Mesothelial cell of epicardium (in vitro differentiated cells): ENCODE data around the gene DGKB. TPM values are rescaled to one million over a fixed set of nuclear protein-coding genes. Genes with fewer than 3 reads are reported as not detected.

ENCODE experiments used
- DNase-seq, 2 experiments: peaks; one replicate each; pipeline ENCODE4 v3.0.0; 2021; ENCODE audit warnings: low spot score in 2 of 2; ENCODE audit not compliant: unreplicated experiment in 2 of 2
- H3K27ac Mint-ChIP-seq: 2 replicates; pipeline ENCODE4 v1.8.0; 2021; ENCODE audit warnings: mixed read lengths
- H3K27me3 Mint-ChIP-seq: 2 replicates; pipeline ENCODE4 v1.8.0; 2021; ENCODE audit warnings: low read depth, mixed read lengths
- H3K36me3 Mint-ChIP-seq: 2 replicates; pipeline ENCODE4 v1.8.0; 2021; ENCODE audit warnings: mixed read lengths
- H3K4me1 Mint-ChIP-seq: 2 replicates; pipeline ENCODE4 v1.8.0; 2021; ENCODE audit warnings: mixed read lengths
- H3K4me3 Mint-ChIP-seq: 2 replicates; pipeline ENCODE4 v1.8.0; 2021; ENCODE audit warnings: mild to moderate bottlenecking, moderate library complexity, mixed read lengths
- H3K9me3 Mint-ChIP-seq: 2 replicates; pipeline ENCODE4 v1.8.0; 2021; ENCODE audit warnings: mixed read lengths
- total RNA-seq: library from RNA; stranded (reverse); gene quantifications from 3 replicates; pipeline ENCODE4 v1.2.1, GENCODE V29; 2021
- TF ChIP-seq, protein P1 (sequence below): fragments of 200-600 bp; sonication (generic); IDR thresholded peaks from one replicate; pipeline ENCODE4 v1.5.0; 2021; ENCODE audit warnings: antibody characterized with exemption; ENCODE audit not compliant: unreplicated experiment

The DGKB gene
- total RNA-seq, 1 donor from 2014 or later: 3.9 TPM

DNA sequence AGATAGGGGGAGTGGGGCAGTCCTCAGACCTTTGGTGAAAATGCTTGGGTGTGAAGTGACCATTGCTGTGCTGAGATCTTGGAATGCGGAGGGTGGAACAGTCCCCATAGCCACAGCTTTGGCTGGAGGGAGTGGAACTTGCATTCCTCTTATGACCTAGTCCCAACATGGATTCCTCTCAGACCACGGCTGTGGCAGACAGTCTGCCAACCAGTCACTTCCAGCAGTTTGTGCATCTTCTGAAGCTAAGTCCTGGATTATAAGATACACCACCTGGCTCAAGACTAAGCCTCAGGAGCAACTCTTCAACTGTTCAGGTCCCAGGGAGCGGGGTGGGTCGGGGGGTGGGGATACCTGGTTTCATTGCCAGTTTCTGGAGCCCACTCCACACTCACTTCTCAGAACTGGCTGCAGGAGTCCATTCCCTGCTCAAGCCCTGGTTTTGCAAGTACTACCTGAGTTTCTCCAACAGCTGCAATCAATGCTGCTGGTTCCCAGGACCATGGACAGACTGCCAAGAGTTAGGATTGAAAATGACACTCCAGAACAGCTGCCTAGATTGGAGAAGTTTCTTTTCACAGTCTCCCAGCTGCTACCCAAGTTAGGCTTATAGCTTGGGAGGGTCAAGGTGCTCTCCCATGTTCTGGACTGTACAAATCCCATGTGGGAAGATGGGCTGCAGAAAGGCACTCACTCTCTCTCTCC is 29.1 kb upstream of the DGKB start:
- TF ChIP-seq, protein P1, sequence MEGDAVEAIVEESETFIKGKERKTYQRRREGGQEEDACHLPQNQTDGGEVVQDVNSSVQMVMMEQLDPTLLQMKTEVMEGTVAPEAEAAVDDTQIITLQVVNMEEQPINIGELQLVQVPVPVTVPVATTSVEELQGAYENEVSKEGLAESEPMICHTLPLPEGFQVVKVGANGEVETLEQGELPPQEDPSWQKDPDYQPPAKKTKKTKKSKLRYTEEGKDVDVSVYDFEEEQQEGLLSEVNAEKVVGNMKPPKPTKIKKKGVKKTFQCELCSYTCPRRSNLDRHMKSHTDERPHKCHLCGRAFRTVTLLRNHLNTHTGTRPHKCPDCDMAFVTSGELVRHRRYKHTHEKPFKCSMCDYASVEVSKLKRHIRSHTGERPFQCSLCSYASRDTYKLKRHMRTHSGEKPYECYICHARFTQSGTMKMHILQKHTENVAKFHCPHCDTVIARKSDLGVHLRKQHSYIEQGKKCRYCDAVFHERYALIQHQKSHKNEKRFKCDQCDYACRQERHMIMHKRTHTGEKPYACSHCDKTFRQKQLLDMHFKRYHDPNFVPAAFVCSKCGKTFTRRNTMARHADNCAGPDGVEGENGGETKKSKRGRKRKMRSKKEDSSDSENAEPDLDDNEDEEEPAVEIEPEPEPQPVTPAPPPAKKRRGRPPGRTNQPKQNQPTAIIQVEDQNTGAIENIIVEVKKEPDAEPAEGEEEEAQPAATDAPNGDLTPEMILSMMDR: no peak
- Mint-ChIP-seq H3K4me1 (no peaks in the 10 kb centered on the region), H3K27me3 (peaks cover 11% of the 10 kb centered on the region), H3K27ac (no peak overlapping the region), H3K36me3 (no peaks in the 10 kb centered on the region), H3K4me3 (no peak overlapping the region), H3K9me3 (peaks cover 5% of the 10 kb centered on the region)
- no peak for DNase-seq

DNA sequence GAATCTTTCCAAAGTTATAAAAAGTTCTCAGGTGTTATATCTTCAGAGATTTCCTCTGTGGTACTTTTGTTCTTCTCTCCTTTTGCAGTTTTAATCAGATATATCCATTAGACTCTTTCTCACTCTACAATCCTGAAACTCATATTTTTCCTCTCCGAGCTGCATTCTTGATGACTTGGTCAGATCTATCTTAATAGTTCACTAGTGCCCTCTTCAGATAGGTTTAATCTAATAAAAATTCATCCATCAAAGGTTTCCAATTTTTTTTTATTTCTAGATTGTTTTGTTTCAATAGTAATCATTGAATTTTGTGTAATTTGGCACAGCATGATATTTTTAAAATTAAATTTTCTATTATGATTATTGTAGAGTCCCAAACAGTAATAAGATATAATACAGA is 21.8 kb upstream of the DGKB start:
- H3K4me3 Mint-ChIP-seq: no peak overlapping the region
- H3K36me3 Mint-ChIP-seq: no peaks in the 10 kb centered on the region
- no peak for DNase-seq
- H3K27me3 Mint-ChIP-seq: peaks cover 2% of the 10 kb centered on the region
- no peaks in the 10 kb centered on the region for H3K4me1 Mint-ChIP-seq
- H3K9me3 Mint-ChIP-seq: peaks cover 4% of the 10 kb centered on the region
- TF ChIP-seq, protein P1: no peak
- no peak overlapping the region for H3K27ac Mint-ChIP-seq

DNA sequence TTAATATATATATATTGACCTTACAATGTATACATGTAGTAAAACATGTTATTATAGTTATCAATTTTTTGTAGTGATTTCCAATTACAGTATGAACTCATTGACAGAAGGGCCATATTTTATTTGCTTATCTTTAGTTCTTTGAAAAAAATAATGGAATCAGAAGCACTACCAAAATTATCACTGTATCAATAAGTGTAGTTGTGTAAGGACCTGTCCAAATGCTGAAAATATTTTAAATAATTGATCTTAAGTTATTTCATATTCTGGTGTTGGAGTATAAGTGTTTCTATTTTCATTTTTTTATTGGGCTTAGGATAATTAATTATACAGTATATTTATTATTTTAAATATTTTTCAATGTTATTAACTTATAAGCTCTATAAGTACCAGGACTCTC is 8.5 kb upstream of the DGKB start:
- H3K27ac Mint-ChIP-seq: no peak overlapping the region
- H3K4me3 Mint-ChIP-seq: no peak overlapping the region
- H3K27me3 Mint-ChIP-seq: peaks cover 8% of the 10 kb centered on the region
- DNase-seq: no peak
- peaks cover 4% of the 10 kb centered on the region for H3K9me3 Mint-ChIP-seq
- H3K36me3 Mint-ChIP-seq: no peaks in the 10 kb centered on the region
- no peaks in the 10 kb centered on the region for H3K4me1 Mint-ChIP-seq
- TF ChIP-seq, protein P1: no peak

DNA sequence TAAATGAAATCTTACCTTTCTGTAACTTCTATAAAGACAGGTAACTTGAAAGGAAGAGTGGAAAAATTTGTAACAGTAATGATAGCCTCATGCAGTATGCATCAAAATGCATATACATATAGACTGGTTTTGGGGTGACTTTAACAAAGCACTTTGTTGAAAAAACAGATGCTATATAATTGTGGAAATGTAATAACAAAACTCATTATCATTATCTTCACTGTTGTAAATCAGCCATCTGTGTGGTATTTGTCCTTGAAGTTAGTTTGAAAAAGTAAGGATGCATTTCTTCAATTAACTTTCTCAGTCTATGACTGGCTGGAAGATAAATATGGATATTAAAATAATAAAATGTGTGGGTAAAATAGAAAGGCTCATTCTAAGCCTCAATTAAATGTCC is 6.1 kb upstream of the DGKB start:
- Mint-ChIP-seq H3K27me3 (peaks cover 14% of the 10 kb centered on the region), H3K36me3 (no peaks in the 10 kb centered on the region), H3K4me1 (no peaks in the 10 kb centered on the region), H3K9me3 (no peaks in the 10 kb centered on the region), H3K4me3 (no peak overlapping the region), H3K27ac (no peak overlapping the region)
- TF ChIP-seq, protein P1: no peak
- DNase-seq: no peak

DNA sequence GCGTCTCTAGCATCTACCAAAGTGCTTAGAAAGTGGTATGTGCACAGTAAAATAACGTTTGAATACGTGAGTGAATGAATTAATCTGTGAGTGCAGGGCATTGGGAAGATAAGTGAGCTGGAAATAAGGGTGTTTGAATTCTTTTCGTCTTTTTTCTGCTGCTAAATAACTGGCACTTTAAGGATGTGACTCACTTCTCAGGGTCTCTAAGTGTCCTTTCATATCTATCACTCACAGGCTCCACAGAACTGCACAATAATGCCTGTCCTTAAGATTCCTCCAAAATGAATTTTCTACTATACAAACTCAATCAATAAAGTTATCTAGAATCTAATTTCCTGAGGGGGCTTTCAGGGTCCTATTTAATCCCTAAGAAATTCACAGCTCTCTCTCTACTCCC is 3.2 kb upstream of the DGKB start:
- TF ChIP-seq, protein P1: no peak
- Mint-ChIP-seq H3K9me3 (no peaks in the 10 kb centered on the region), H3K4me3 (no peak overlapping the region), H3K36me3 (no peaks in the 10 kb centered on the region), H3K4me1 (no peaks in the 10 kb centered on the region), H3K27me3 (peaks cover 20% of the 10 kb centered on the region), H3K27ac (no peak overlapping the region)
- no peak for DNase-seq
